Renal pelvis (tissue), 4 donors: Measurements from ENCODE around the gene FBXO42. TPM values are rescaled to one million over a fixed set of nuclear protein-coding genes. Genes with fewer than 3 reads are reported as not detected.

Source experiments
- DNase-seq: peaks from one replicate; pipeline ENCODE4 v3.0.0-alpha.2; 2013
- polyA plus RNA-seq, 3 donors: library from polyadenylated mRNA; unstranded; fragments of 120-200 nt; gene quantifications; one replicate each; pipeline ENCODE4 v1.2.1, GENCODE V29; 2013; ENCODE audit not compliant: insufficient read length in 3 of 3

Gene FBXO42
- polyA plus RNA-seq, 3 donors, result 21.8 to 25.0 (median 23.9) TPM

GRCh38 chr1:16340673-16341072, 11.6 kb downstream of the FBXO42 start:
- no peak for DNase-seq

- DNase-seq, result no peak
Measured at GRCh38 chr1:16338961-16339360, 13.3 kb downstream of the FBXO42 start.

- no peak for DNase-seq
Measured at GRCh38 chr1:16334655-16335340, 17.5 kb downstream of the FBXO42 start.

DNA sequence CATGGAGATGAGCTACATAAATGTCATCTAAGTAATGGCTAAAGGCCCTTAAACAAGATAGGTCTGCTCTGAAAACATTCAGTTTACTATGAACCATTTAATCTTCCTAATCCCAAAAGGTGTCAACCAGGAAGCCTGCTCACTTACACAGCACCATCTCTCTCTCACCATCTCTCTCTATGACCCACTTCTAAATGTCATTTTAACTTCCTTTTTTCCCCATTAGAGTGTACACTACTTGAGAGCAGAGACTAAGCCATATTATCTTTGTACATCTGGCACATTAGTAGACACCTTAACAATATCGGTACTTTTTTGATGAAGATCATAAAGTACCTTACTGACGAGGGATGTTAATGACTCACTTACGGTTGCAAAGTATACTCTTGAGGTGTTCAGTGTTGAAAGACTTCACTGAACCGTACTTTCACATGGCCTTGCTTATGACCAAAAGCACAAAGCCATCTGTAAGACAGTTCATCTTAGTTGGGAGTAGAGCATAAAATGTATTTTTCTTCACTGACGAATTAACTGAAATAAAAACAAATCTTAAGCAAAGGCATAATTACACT, 25.4 kb downstream of the FBXO42 start:
- no peak for DNase-seq

DNA sequence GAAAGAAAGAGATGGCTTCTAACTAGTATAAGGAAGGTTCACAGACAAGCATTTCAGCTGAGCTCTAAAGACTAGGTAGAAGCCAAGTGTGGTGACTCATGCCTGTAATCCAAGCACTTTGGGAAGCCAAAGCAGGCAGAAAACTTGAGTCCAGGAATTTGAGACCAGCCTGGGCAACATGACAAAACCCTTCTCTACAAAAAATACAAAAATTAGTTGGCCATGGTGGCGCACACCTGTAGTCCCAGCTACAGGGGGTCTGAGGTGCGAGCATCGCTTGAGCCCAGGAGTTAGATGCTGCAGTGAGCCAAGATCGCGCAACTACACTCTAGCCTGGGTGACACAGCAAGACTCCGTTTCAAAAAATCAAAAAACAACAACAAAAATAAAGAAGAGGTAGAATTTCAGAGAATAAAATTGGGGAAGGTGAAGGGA, 27.8 kb downstream of the FBXO42 start:
- DNase-seq, result no peak

- DNase-seq, result no peak
Measured at GRCh38 chr1:16321176-16321867, 31.0 kb downstream of the FBXO42 start.

GRCh38 chr1:16318555-16318954, 33.7 kb downstream of the FBXO42 start:
- no peak for DNase-seq

DNA sequence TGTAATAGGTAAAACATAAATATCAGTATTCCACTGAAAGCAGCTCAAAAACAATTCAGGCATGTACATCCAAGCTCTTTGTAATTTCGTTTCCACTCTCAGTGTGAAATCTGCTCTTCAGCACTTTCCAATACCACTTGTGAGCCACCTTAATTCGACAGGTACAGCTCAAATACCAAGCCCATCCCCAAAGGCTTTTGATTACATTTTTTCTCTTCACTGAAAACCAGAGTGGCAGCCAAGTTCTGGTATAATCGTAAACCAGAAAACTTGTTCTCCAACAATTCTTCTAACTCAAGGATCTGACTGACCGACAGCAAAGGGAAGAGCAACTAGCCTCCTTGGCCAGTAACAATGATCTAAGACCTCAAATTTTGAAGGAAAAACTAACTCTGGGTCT, 36.8 kb downstream of the FBXO42 start:
- no peak for DNase-seq

DNA sequence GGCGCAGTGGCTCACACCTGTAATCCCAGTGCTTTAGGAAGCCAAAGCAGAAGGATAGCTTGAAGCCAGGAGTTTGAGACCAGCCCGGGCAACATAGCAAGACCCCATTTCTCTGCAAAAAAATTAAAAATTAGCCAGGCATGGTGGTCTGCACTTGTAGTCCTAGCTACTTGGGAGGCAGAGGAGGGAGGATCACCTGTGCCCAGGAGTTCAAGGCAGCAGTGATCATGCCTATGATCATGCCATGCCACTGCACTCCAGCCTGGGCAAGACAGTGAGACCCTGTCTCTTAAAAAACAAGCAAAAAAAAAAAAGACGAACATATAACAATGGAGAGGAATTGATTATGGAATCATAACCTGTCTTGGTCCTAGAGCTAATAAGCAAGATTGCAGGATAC, 45.1 kb downstream of the FBXO42 start:
- DNase-seq, result no peak

GRCh38 chr1:16302709-16303627, 49.3 kb downstream of the FBXO42 start:
- DNase-seq, result no peak

DNA sequence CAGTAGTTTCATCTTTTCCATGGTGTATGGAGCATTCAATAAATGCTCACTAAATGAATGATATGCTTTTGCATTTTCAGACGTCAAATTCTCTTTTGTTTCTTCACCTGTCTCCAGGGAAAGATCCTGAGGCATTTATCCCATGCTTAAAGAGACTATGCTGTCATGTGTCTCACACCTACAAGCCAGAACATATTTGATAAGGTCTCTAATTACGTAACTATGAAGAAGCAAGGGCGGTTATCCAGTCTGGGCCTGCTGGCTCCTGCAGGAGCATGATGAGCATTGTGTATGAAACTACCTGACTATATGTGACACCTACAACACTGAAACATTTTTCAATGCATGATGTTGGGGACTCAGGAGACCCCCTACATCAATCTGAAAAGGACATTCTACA, 51.8 kb downstream of the FBXO42 start:
- no peak for DNase-seq

DNA sequence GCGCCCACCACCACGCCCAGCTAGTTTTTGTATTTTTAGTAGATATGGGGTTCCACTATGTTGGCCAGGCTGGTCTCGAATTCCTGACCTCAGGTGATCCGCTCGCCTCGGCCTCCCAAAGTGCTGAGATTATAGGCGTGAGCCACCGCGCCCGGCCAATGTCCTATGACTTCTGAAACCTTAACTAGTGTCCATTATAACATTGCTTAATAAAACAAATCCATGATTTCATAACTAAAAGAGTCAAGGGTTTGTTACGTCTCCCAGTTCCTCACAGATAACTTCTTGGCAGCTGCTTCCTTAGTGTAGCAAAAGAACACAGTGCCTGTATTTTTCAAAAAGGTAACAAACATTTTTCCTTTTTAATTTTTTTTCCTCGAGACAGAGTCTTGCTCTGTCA, 53.6 kb downstream of the FBXO42 start:
- DNase-seq, result no peak

- no peak for DNase-seq
Measured at GRCh38 chr1:16296643-16297042, 55.6 kb downstream of the FBXO42 start.

GRCh38 chr1:16294219-16295212, 57.8 kb downstream of the FBXO42 start:
- DNase-seq, result no peak

- DNase-seq, result no peak
Measured at GRCh38 chr1:16293538-16293937, 58.7 kb downstream of the FBXO42 start.

DNA sequence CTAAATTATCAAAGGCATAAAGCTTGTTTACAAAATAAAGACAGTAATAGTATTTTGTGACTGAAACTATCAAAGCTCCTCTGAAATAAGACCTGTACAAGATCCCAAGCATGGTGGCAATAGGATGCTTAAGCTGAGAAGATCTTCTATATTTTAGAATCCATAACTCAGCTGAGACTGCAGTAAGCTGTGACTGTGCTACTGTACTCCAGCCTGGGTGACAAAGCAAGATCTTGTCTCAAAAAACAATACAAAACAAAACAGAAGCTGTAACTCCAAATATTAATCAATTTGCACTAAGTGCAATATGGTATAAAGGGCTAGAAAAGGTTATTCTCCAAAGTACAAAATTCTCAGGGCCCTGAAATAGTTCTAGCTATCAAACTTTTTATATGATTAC, 59.5 kb downstream of the FBXO42 start:
- no peak for DNase-seq

DNA sequence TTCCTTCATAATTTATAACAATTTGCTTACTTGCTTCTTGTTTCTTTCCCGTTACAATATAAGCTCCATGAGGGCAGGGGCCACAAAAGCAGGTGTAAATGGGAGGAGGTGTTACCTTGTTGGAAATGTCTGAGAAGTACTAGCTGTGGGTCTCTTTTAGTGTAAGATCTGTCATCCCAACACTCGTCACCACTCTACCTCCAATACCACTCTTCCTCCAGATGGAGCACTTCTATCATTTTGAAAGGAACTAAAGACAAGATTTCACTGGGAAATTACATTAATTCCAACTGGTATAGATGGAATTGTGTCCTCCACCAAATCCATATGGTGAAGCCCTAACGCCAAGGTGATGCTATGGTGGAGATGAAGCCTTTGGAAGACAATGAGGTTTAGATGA, 62.3 kb downstream of the FBXO42 start:
- DNase-seq, result no peak

DNA sequence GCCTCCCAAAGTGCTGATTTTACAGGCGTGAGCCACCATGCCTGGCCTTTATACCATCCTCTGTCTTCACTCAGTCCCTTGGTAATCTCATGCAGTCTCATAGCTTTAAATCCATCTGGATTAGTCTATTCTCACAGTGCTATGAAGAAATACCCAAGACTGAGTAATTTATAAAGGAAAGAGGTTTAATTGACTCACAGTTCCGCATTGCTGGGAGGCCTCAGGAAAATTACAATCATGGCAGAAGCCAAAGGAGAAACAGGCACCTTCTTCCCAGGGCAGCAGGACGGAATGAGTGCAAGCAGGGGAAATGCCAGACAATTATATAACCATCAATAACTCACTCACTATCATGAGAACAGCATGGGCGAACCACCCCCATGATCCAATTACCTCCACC, 66.2 kb downstream of the FBXO42 start:
- no peak for DNase-seq

DNA sequence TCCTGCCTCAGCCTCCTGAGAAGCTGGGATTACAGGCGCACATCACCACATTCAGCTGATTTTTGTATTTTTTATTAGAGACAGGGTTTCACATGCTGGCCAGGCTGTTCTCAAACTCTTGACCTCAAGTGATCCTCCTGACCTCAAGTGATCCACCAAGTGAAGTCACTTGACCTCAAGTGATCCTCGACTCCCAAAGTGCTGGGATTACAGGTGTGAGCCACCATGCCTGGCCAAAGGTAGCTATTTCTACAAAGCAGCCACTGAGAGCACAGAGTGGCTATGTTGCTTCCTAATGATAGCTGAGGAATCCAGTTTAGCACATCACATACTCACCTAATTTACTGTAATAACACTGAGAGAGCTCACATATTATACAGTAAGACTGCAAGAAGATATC, 70.5 kb downstream of the FBXO42 start:
- DNase-seq, result no peak

DNA sequence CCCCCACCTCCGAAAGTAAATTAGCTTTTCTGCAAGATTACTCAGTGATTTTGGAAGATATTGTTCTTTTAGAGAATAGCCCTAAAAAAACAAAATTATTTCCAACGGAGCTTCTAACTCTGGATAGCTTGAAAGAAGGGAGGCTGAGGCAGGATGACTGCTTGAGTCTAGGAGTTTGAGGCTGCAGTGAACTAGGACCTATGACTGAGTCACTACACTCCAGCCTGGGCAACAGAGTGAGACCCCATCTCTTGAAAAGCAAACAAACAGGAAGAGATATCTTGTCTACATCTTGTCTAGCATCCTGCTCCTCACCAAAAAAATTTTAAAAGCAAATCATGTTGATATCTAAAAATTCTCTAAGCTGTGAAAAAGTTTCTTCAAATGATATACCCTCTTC, 73.1 kb downstream of the FBXO42 start:
- no peak for DNase-seq
